B cell (primary cell): ENCODE results near the gene SCARF1. TPM values are rescaled to one million over a fixed set of nuclear protein-coding genes. Genes with fewer than 3 reads are reported as not detected.

ENCODE experiments used
- ATAC-seq: fragments of 200-7000 bp; cut with Tn5 transposase; one replicate; pipeline ENCODE4 v1.10.0; 2021; ENCODE audit warnings: low read depth, mild to moderate bottlenecking, moderate number of reproducible peaks, moderate library complexity
- CTCF ChIA-PET: fragments of 350-600 bp; sonication (Branson Sonifier 250); formaldehyde crosslinking; loops from one replicate; lab custom pipeline; 2021; ENCODE audit warnings: antibody characterized with exemption, inconsistent platforms; lab: Charles Lee
- POLR2A ChIA-PET: fragments of 350-600 bp; sonication (Branson Sonifier 250); formaldehyde crosslinking; loops from one replicate; lab custom pipeline; 2021; ENCODE audit warnings: antibody characterized with exemption; lab: Charles Lee
- DNase-seq: peaks from one replicate; pipeline ENCODE4 v3.0.0; 2013
- H2AFZ ChIP-seq: 2 replicates; pipeline ENCODE4 v1.6.1; 2012; ENCODE audit warnings: mild to moderate bottlenecking, low read depth, low read length; ENCODE audit not compliant: insufficient read depth, poor library complexity, severe bottlenecking
- H3K27ac ChIP-seq, 2 donors: 1 replicate in 1 of 2; 2 replicates in 1 of 2; pipeline ENCODE4 v1.5.1; 2012 to 2013; ENCODE audit warnings: low read length in 2 of 2, mild to moderate bottlenecking in 2 of 2, moderate library complexity in 1 of 2
- H3K27me3 ChIP-seq, 4 experiments: fragments of 200-600 bp in 1 of 4; sonication (generic) in 1 of 4; replicated peaks in 1 of 4; 1 replicate in 2 of 4; 2 replicates in 2 of 4; pipeline versions ENCODE4 v1.6.1 to v1.7.0; 2013 to 2016; ENCODE audit warnings: low read length in 3 of 4, mild to moderate bottlenecking in 2 of 4, mixed read lengths in 1 of 4, moderate library complexity in 1 of 4; ENCODE audit not compliant: insufficient read depth in 4 of 4, control insufficient read depth in 3 of 4; ENCODE audit errors: control extremely low read depth in 1 of 4
- H3K36me3 ChIP-seq, 2 experiments: replicated peaks in 1 of 2; 1 replicate in 1 of 2; 2 replicates in 1 of 2; pipeline versions ENCODE4 v1.6.1 to v1.7.1; 2013; ENCODE audit warnings: low read length in 1 of 2; ENCODE audit not compliant: insufficient read depth in 2 of 2, control insufficient read depth in 1 of 2; ENCODE audit errors: control extremely low read depth in 1 of 2, extremely low read depth in 1 of 2
- H3K4me1 ChIP-seq, 2 donors: fragments of 200-600 bp in 1 of 2; sonication (generic) in 1 of 2; 1 replicate in 1 of 2; 2 replicates in 1 of 2; pipeline versions ENCODE4 v1.5.1 to v1.6.1; 2013 to 2017; ENCODE audit warnings: low read length in 2 of 2; ENCODE audit not compliant: control insufficient read depth in 2 of 2, insufficient read depth in 2 of 2
- H3K4me2 ChIP-seq: replicated peaks from 2 replicates; pipeline ENCODE3; 2012; ENCODE audit warnings: mild to moderate bottlenecking, low read depth, low read length; ENCODE audit not compliant: poor library complexity, severe bottlenecking
- H3K4me3 ChIP-seq, 5 experiments: fragments of 200-600 bp in 1 of 5; sonication (generic) in 1 of 5; 1 replicate in 3 of 5; 2 replicates in 2 of 5; pipeline versions ENCODE4 v1.5.1 to v1.7.0; 2011 to 2016; ENCODE audit warnings: low read length in 4 of 5, mild to moderate bottlenecking in 4 of 5, low read depth in 2 of 5, control low read depth in 1 of 5, moderate library complexity in 1 of 5; ENCODE audit not compliant: insufficient read depth in 1 of 5; ENCODE audit errors: control extremely low read depth in 1 of 5, extremely low read depth in 1 of 5
- H3K79me2 ChIP-seq: fragments of 200-600 bp; sonication (generic); one replicate; pipeline ENCODE4 v1.6.0; 2016; ENCODE audit warnings: low read length; ENCODE audit not compliant: control insufficient read depth, insufficient read depth
- H3K9ac ChIP-seq: fragments of 200-600 bp; sonication (generic); 2 replicates; pipeline ENCODE4 v1.6.1; 2017; ENCODE audit warnings: mild to moderate bottlenecking, low read length, moderate library complexity
- H3K9me3 ChIP-seq, 3 donors: one replicate each; pipeline versions ENCODE4 v1.6.1 to v1.7.1; 2013; ENCODE audit warnings: low read length in 2 of 3; ENCODE audit not compliant: control insufficient read depth in 2 of 3, insufficient read depth in 1 of 3; ENCODE audit errors: control extremely low read depth in 1 of 3
- H4K20me1 ChIP-seq: 2 replicates; pipeline ENCODE4 v1.6.0; 2012; ENCODE audit warnings: mild to moderate bottlenecking, low read length; ENCODE audit not compliant: insufficient read depth, control insufficient read depth, poor library complexity, severe bottlenecking
- H3K27ac Mint-ChIP-seq: one replicate; pipeline ENCODE4 v1.8.0; 2021; ENCODE audit warnings: mixed read lengths
- H3K27me3 Mint-ChIP-seq: one replicate; pipeline ENCODE4 v1.8.0; 2021; ENCODE audit warnings: mixed read lengths
- H3K4me1 Mint-ChIP-seq: one replicate; pipeline ENCODE4 v1.8.0; 2021; ENCODE audit warnings: mixed read lengths
- H3K4me3 Mint-ChIP-seq: one replicate; pipeline ENCODE4 v1.8.0; 2021; ENCODE audit warnings: mixed read lengths
- H3K9me3 Mint-ChIP-seq: one replicate; pipeline ENCODE4 v1.8.0; 2022; ENCODE audit warnings: mixed read lengths; ENCODE audit not compliant: insufficient read depth
- CTCF ChIP-seq: fragments of 200-600 bp; IDR thresholded peaks from one replicate; pipeline ENCODE4 v1.8.0; 2022; ENCODE audit warnings: antibody characterized with exemption, mild to moderate bottlenecking
- EZH2 ChIP-seq: IDR thresholded peaks from 2 replicates; pipeline ENCODE4 v1.6.1; 2012; ENCODE audit warnings: borderline replicate concordance, low read depth, mild to moderate bottlenecking, moderate library complexity, low read length; ENCODE audit not compliant: insufficient read depth, poor library complexity, severe bottlenecking
- WGBS: methylation state at CpG from one replicate; pipeline ENCODE4 v1.1.5; 2013; ENCODE audit warnings: missing lambda C conversion rate; ENCODE audit not compliant: insufficient coverage; 5-methylcytosine and 5-hydroxymethylcytosine counted together
- intact Hi-C: fragments of 100-400 bp; cut with micrococcal nuclease; formaldehyde crosslinking; loops from one replicate; pipeline ENCODE4 v1.10.0; 2022
- polyA plus RNA-seq: library from polyadenylated mRNA; depleted of rRNA; stranded (reverse); fragments of >200 nt; gene quantifications from 2 replicates; pipeline ENCODE4 v1.2.3, GENCODE V29; 2012
- total RNA-seq, 2 donors: library from RNA; stranded (reverse); fragments of 120-200 nt in 1 of 2; gene quantifications; 1 replicate in 1 of 2; 2 replicates in 1 of 2; pipeline versions ENCODE4 v1.2.3 to v1.2.4, GENCODE V29; 2013 to 2022

SCARF1 gene
- total and polyA plus RNA-seq, 2 donors (not counting 1 experiment from before 2014, with no cell fraction given), result 0.54 to 3.7 TPM

- H3K4me3 Mint-ChIP-seq, result no peak overlapping the region
- DNase-seq (no peak), ATAC-seq (no peak)
- Histone ChIP-seq H3K9me3 (no peaks in the 10 kb centered on the region), H3K79me2 (peaks cover 37% of the 10 kb centered on the region), H3K4me3 (no peak overlapping the region), H3K4me1 (no peaks in the 10 kb centered on the region), H4K20me1 (peaks cover 62% of the 10 kb centered on the region), H2AFZ (no peak overlapping the region), H3K27ac (no peak overlapping the region), H3K9ac (no peak overlapping the region), H3K27me3 (no peaks in the 10 kb centered on the region), H3K36me3 (peaks cover 26 to 81% of the 10 kb centered on the region in 2 experiments), H3K4me2 (no peak overlapping the region)
- over 99% methylated on average over 12 of the region's 12 CpGs for WGBS
- intact Hi-C loops, result no loop called here
- no peak overlapping the region for H3K27ac Mint-ChIP-seq
- ChIA-PET POLR2A (no interaction called here), CTCF (interaction anchor here (1.3 to 1.9 kb wide), 2 partner anchors 8 to 12 kb away, joined by 7 to 8 read pairs; partner anchors contain the start of gene RILP)
- H3K9me3 Mint-ChIP-seq, result no peaks in the 10 kb centered on the region
- H3K4me1 Mint-ChIP-seq, result no peaks in the 10 kb centered on the region
- no peaks in the 10 kb centered on the region for H3K27me3 Mint-ChIP-seq
- TF ChIP-seq CTCF (no peak), EZH2 (no peak)
Measured at GRCh38 chr17:1661045-1661444, 15.5 kb upstream of the SCARF1 start.

GRCh38 chr17:1658100-1658499 is 12.6 kb upstream of the SCARF1 start:
- 93% methylated on average over 8 of the region's 9 CpGs for WGBS

More at GRCh38 chr17:1658100-1658499, 12.6 kb upstream of the SCARF1 start:
- Histone ChIP-seq H2AFZ (no peak overlapping the region), H3K9ac (no peak overlapping the region), H3K27me3 (no peaks in the 10 kb centered on the region), H4K20me1 (peaks cover 59% of the 10 kb centered on the region), H3K36me3 (peaks cover 25 to 90% of the 10 kb centered on the region in 2 experiments), H3K27ac (no peak overlapping the region), H3K9me3 (no peaks in the 10 kb centered on the region), H3K4me1 (no peaks in the 10 kb centered on the region), H3K4me3 (no peak overlapping the region), H3K4me2 (no peak overlapping the region), H3K79me2 (peaks cover 29% of the 10 kb centered on the region)
- no peak overlapping the region for H3K27ac Mint-ChIP-seq
- TF ChIP-seq CTCF, result no peak
- TF ChIP-seq EZH2, result no peak
- H3K4me1 Mint-ChIP-seq, result no peaks in the 10 kb centered on the region
- H3K27me3 Mint-ChIP-seq, result no peaks in the 10 kb centered on the region
- no peak overlapping the region for H3K4me3 Mint-ChIP-seq
- intact Hi-C loops, result no loop called here
- H3K9me3 Mint-ChIP-seq, result no peaks in the 10 kb centered on the region
- POLR2A ChIA-PET, result interaction anchor here (0.6 kb wide), 1 partner anchor 378 kb away, joined by 8 read pairs; no protein-coding TSS in a partner anchor
- ATAC-seq (no peak), DNase-seq (no peak)
- CTCF ChIA-PET, result interaction anchor here (0.8 to 1.7 kb wide), 3 partner anchors 10 to 125 kb away, joined by 3 to 6 read pairs (median 3); no protein-coding TSS in a partner anchor
